ENCODE data around the gene ERMAP.
A peak's percentile ranks its signal among the peaks of the same experiment; 100 is the strongest.

DNA sequence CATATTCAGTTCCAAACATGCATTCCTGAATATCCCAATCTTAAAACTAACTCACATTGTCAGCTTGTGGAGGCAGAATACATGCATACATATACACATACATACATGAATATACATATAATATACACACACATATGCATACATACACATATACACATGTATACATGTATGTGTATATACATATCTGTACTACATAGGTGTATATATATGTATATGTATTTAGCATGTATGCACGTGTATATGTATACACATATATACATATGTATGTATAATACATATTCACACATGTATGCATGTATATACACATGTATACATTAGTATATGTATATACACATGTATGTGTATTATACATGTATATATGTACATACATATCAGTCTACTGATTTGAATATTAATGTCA is 28.3 kb downstream of the ERMAP start:
- no peak for TF ChIP-seq ZEB2 (IDR thresholded peaks at IDR 0.05)
- TF ChIP-seq POLR2A (conservative IDR thresholded peaks at IDR 0.05) = peak; percentile 57; the same call in 1 of the 2 replicates

Measured in K562 (cell line).